MM.1S (cell line): Measurements from ENCODE around the gene CS.

Experiments
- EZH2 ChIP-seq: fragments of 300-600 bp; sonication (generic); optimal IDR thresholded peaks from 2 replicates; pipeline ENCODE3; 2017; ENCODE audit warnings: low read depth, mild to moderate bottlenecking, antibody characterized with exemption, low read length, mixed read lengths
- EZH2phosphoT487 ChIP-seq: fragments of 300-600 bp; sonication (generic); IDR thresholded peaks from 2 replicates; pipeline ENCODE4 v1.6.1; 2018; ENCODE audit warnings: antibody characterized with exemption, low read length
- TF ChIP-seq, protein P1 (sequence below): fragments of 300-600 bp; sonication (generic); IDR thresholded peaks from 2 replicates; pipeline ENCODE4 v1.5.1; 2016; ENCODE audit warnings: antibody characterized with exemption, low read length, mixed read lengths

DNA sequence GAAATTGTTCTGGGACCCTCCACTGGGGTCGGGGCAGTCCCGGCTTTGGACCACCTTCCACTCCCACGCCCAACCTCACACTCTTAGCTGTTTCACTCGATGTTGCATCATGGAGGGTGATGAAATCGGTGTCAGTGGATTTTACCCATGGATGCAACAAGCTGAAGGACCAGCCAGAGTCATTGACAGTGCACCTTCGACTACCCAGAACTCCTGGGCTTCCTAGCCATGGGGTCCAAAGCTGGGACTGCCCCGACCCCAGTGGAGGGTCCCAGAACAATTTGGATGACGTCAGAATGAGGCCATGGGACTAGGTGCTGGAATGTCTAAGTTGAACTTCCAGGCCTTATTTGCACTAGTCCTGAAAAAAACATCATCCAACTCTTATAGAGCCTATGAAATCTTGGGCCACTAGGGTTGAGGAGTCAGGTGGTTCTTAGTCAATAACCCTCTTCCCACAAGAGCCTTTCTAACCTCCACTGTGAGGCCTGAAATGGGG lies 37.7 kb upstream of the CS start:
- TF ChIP-seq, protein P1, sequence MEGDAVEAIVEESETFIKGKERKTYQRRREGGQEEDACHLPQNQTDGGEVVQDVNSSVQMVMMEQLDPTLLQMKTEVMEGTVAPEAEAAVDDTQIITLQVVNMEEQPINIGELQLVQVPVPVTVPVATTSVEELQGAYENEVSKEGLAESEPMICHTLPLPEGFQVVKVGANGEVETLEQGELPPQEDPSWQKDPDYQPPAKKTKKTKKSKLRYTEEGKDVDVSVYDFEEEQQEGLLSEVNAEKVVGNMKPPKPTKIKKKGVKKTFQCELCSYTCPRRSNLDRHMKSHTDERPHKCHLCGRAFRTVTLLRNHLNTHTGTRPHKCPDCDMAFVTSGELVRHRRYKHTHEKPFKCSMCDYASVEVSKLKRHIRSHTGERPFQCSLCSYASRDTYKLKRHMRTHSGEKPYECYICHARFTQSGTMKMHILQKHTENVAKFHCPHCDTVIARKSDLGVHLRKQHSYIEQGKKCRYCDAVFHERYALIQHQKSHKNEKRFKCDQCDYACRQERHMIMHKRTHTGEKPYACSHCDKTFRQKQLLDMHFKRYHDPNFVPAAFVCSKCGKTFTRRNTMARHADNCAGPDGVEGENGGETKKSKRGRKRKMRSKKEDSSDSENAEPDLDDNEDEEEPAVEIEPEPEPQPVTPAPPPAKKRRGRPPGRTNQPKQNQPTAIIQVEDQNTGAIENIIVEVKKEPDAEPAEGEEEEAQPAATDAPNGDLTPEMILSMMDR: no peak
- no peak for TF ChIP-seq EZH2
- TF ChIP-seq EZH2phosphoT487: no peak
